Left lung (tissue), 10 donors: ENCODE data around the gene SNCA. TPM values are rescaled to one million over a fixed set of nuclear protein-coding genes. Genes with fewer than 3 reads are reported as not detected.

Experiments
- ATAC-seq: fragments of 200-7000 bp; cut with Tn5 transposase; one replicate; pipeline ENCODE4 v1.9.1; 2020; ENCODE audit warnings: moderate library complexity
- DNase-seq, 4 donors: peaks; one replicate each; pipeline ENCODE4 v3.0.0-alpha.2; 2013 to 2020
- H3K27ac ChIP-seq, 2 donors: fragments of 200-600 bp; sonication (generic) in 1 of 2; one replicate each; pipeline versions ENCODE4 v1.5.0 to v1.8.0; 2020 to 2021
- H3K27me3 ChIP-seq, 2 donors: fragments of 200-600 bp; sonication (generic) in 1 of 2; one replicate each; pipeline versions ENCODE4 v1.5.0 to v1.8.0; 2020 to 2021
- H3K36me3 ChIP-seq, 2 donors: fragments of 200-600 bp; sonication (generic) in 1 of 2; one replicate each; pipeline versions ENCODE4 v1.5.0 to v1.8.0; 2020 to 2021
- H3K4me1 ChIP-seq, 2 donors: fragments of 200-600 bp; one replicate each; pipeline ENCODE4 v1.8.0; 2021
- H3K4me3 ChIP-seq, 2 donors: fragments of 200-600 bp; sonication (generic) in 1 of 2; one replicate each; pipeline versions ENCODE4 v1.5.0 to v1.8.0; 2020 to 2021; ENCODE audit warnings: mild to moderate bottlenecking in 1 of 2
- H3K9me3 ChIP-seq, 2 donors: fragments of 200-600 bp; sonication (generic) in 1 of 2; one replicate each; pipeline versions ENCODE4 v1.5.0 to v1.8.0; 2020 to 2021
- CTCF ChIP-seq, 2 donors: fragments of 200-600 bp; sonication (generic) in 1 of 2; IDR thresholded peaks; one replicate each; pipeline versions ENCODE4 v1.5.0 to v1.8.0; 2021; ENCODE audit warnings: antibody characterized with exemption in 2 of 2
- intact Hi-C, 2 donors: fragments of 100-400 bp; cut with DNase I; formaldehyde crosslinking; loops; one replicate each; pipeline versions ENCODE4 v1.11.2 to v1.14.2; 2022
- polyA plus RNA-seq, 6 donors: library from polyadenylated mRNA; unstranded; fragments of 120-200 nt; gene quantifications; one replicate each; pipeline ENCODE4 v1.2.1, GENCODE V29; 2013; ENCODE audit not compliant: insufficient read length in 6 of 6
- total RNA-seq, 2 donors: library from RNA; stranded (reverse); fragmentation: NEBNext Ultra II Directional; extraction: Animal tissue kit (Norgen Biotek cat#: 25700); gene quantifications; one replicate each; pipeline ENCODE4 v1.2.1, GENCODE V29; 2021
- donor health status: DM: no; HTN: yes; CAD: no.
- donor health status: DM: no; HTN: no; CAD: no.

The SNCA gene
- total and polyA plus RNA-seq, 8 donors = 6.6 to 75.7 (median 50.9) TPM

- Histone ChIP-seq H3K4me3 (no peak overlapping the region), H3K27me3 (no peaks in the 10 kb centered on the region), H3K9me3 (no peaks in the 10 kb centered on the region), H3K27ac (no peak overlapping the region), H3K4me1 (no peaks in the 10 kb centered on the region), H3K36me3 (no peaks in the 10 kb centered on the region)
- TF ChIP-seq CTCF (IDR thresholded peaks at IDR 0.05) = no peak
- intact Hi-C loops = no loop called here
- ATAC-seq (no peak), DNase-seq (no peak)
Observed at GRCh38 chr4:89805297-89805696, 31.7 kb downstream of the SNCA start.

- intact Hi-C loops = no loop called here
- TF ChIP-seq CTCF (IDR thresholded peaks at IDR 0.05) = no peak
- Histone ChIP-seq H3K27me3 (no peaks in the 10 kb centered on the region), H3K9me3 (no peaks in the 10 kb centered on the region), H3K4me1 (no peaks in the 10 kb centered on the region), H3K4me3 (no peak overlapping the region), H3K27ac (no peak overlapping the region), H3K36me3 (no peaks in the 10 kb centered on the region)
- no peak for ATAC-seq
- DNase-seq = peak in 1 of 4 donors; percentile 25
Observed at GRCh38 chr4:89803915-89804314, 33.0 kb downstream of the SNCA start.

- Histone ChIP-seq H3K9me3 (no peaks in the 10 kb centered on the region), H3K36me3 (no peaks in the 10 kb centered on the region), H3K27ac (no peak overlapping the region), H3K4me1 (no peaks in the 10 kb centered on the region), H3K27me3 (no peaks in the 10 kb centered on the region), H3K4me3 (no peak overlapping the region)
- DNase-seq (no peak), ATAC-seq (no peak)
- no peak for TF ChIP-seq CTCF (IDR thresholded peaks at IDR 0.05)
- intact Hi-C loops = no loop called here
Observed at GRCh38 chr4:89803036-89803435, 33.9 kb downstream of the SNCA start.

GRCh38 chr4:89800527-89801103, 36.3 kb downstream of the SNCA start:
- H3K36me3 ChIP-seq = no peaks in the 10 kb centered on the region
- intact Hi-C loops = no loop called here
- H3K4me3 ChIP-seq = no peak overlapping the region
- no peak for ATAC-seq
- no peaks in the 10 kb centered on the region for H3K9me3 ChIP-seq
- H3K27me3 ChIP-seq = no peaks in the 10 kb centered on the region
- no peaks in the 10 kb centered on the region for H3K4me1 ChIP-seq
- TF ChIP-seq CTCF (IDR thresholded peaks at IDR 0.05) = no peak
- no peak overlapping the region for H3K27ac ChIP-seq
- no peak for DNase-seq

GRCh38 chr4:89800012-89800516, 36.9 kb downstream of the SNCA start:
- intact Hi-C loops = no loop called here
- no peaks in the 10 kb centered on the region for H3K9me3 ChIP-seq
- no peaks in the 10 kb centered on the region for H3K36me3 ChIP-seq
- TF ChIP-seq CTCF (IDR thresholded peaks at IDR 0.05) = no peak
- ATAC-seq = no peak
- no peaks in the 10 kb centered on the region for H3K4me1 ChIP-seq
- H3K27ac ChIP-seq = no peak overlapping the region
- H3K27me3 ChIP-seq = no peaks in the 10 kb centered on the region
- DNase-seq = no peak
- H3K4me3 ChIP-seq = no peak overlapping the region
